OCI-LY7 (cell line): Measurements from ENCODE around the gene UQCRFS1. TPM values are rescaled to one million over a fixed set of nuclear protein-coding genes. Genes with fewer than 3 reads are reported as not detected.

Experiments used
- BruUV-seq: library from RNA; stranded (reverse); fragments of 400-500 nt; replicated peaks from 2 replicates; lab custom pipeline; 2021; lab: Mats Ljungman, UMichigan
- CTCF ChIA-PET: fragments of 300-600 bp; sonication (Branson Sonifier 250); formaldehyde crosslinking; loops from one replicate; lab custom pipeline; 2022; ENCODE audit warnings: antibody characterized with exemption; ENCODE audit not compliant: unreplicated experiment; lab: Charles Lee
- POLR2A ChIA-PET: fragments of 300-600 bp; sonication (Branson Sonifier 250); formaldehyde crosslinking; loops from one replicate; lab custom pipeline; 2022; ENCODE audit warnings: antibody characterized with exemption; lab: Charles Lee
- DNase-seq: peaks from one replicate; pipeline ENCODE4 v3.0.0-alpha.2; 2015; ENCODE audit warnings: low spot score
- H2AFZ ChIP-seq: fragments of 200-600 bp; sonication (generic), shearing (Covaris generic); 2 replicates; pipeline ENCODE4 v1.6.1; 2014; ENCODE audit warnings: mild to moderate bottlenecking, antibody characterized with exemption, low read length, moderate library complexity
- H3K27ac ChIP-seq: fragments of 200-600 bp; sonication (generic); 2 replicates; pipeline ENCODE4 v1.5.1; 2014; ENCODE audit warnings: mixed run types, low read depth, mild to moderate bottlenecking, moderate library complexity, low read length, inconsistent platforms; ENCODE audit not compliant: poor library complexity, severe bottlenecking
- H3K36me3 ChIP-seq: fragments of 200-600 bp; sonication (generic); 2 replicates; pipeline ENCODE4 v1.6.1; 2014; ENCODE audit warnings: mild to moderate bottlenecking, antibody characterized with exemption, low read length, moderate library complexity, mixed read lengths; ENCODE audit not compliant: insufficient read depth
- H3K4me1 ChIP-seq: fragments of 200-600 bp; sonication (generic); 2 replicates; pipeline ENCODE4 v1.5.1; 2014; ENCODE audit warnings: mild to moderate bottlenecking, low read length; ENCODE audit not compliant: insufficient read depth, poor library complexity, severe bottlenecking
- H3K4me2 ChIP-seq: fragments of 200-600 bp; sonication (generic); 2 replicates; pipeline ENCODE4 v1.6.1; 2014; ENCODE audit warnings: mild to moderate bottlenecking, low read length
- H3K4me3 ChIP-seq: fragments of 200-600 bp; sonication (generic); 2 replicates; pipeline ENCODE4 v1.5.1; 2014; ENCODE audit warnings: mild to moderate bottlenecking, low read depth, low read length; ENCODE audit not compliant: poor library complexity, severe bottlenecking
- H3K79me2 ChIP-seq: fragments of 200-600 bp; sonication (generic); 2 replicates; pipeline ENCODE4 v1.6.1; 2016; ENCODE audit warnings: low read depth, mild to moderate bottlenecking, low read length, moderate library complexity, mixed read lengths; ENCODE audit not compliant: insufficient read depth
- H3K9me2 ChIP-seq: fragments of 200-600 bp; sonication (generic); 2 replicates; pipeline ENCODE4 v1.6.1; 2016; ENCODE audit warnings: mild to moderate bottlenecking, low read length, mixed read lengths; ENCODE audit not compliant: insufficient read depth
- H3K9me3 ChIP-seq: fragments of 200-600 bp; sonication (generic); 2 replicates; pipeline ENCODE4 v1.6.1; 2014; ENCODE audit warnings: mild to moderate bottlenecking, mixed run types, low read length, mixed read lengths
- H4K20me1 ChIP-seq: fragments of 200-600 bp; sonication (generic); 2 replicates; pipeline ENCODE4 v1.6.1; 2014; ENCODE audit warnings: mild to moderate bottlenecking, antibody characterized with exemption, low read length, moderate library complexity, mixed read lengths; ENCODE audit not compliant: insufficient read depth
- CTCF ChIP-seq: fragments of 200-600 bp; sonication (generic); conservative IDR thresholded peaks from 2 replicates; pipeline ENCODE4 v1.5.1; 2014; ENCODE audit warnings: mild to moderate bottlenecking, antibody characterized with exemption, low read length, moderate library complexity, mixed read lengths
- EZH2phosphoT487 ChIP-seq: fragments of 200-600 bp; sonication (generic); IDR thresholded peaks from 2 replicates; pipeline ENCODE4 v1.6.1; 2018; ENCODE audit warnings: low read depth, borderline replicate concordance, mild to moderate bottlenecking, mixed run types, antibody characterized with exemption, low read length, moderate library complexity, mixed read lengths
- intact Hi-C: fragments of 100-400 bp; cut with micrococcal nuclease; formaldehyde crosslinking; loops from one replicate; pipeline ENCODE4 v1.10.0; 2022; ENCODE audit not compliant: unreplicated experiment
- total RNA-seq, 2 experiments: library from RNA; depleted of rRNA in 1 of 2; stranded (reverse); fragments of >200 nt in 1 of 2; shearing (Covaris generic) in 1 of 2; gene quantifications; 2 replicates each; pipeline ENCODE4 v1.2.3, GENCODE V29; 2014 to 2022

The UQCRFS1 gene
- total RNA-seq, 2 experiments from 2014 or later: 40.6 to 42.6 TPM

DNA sequence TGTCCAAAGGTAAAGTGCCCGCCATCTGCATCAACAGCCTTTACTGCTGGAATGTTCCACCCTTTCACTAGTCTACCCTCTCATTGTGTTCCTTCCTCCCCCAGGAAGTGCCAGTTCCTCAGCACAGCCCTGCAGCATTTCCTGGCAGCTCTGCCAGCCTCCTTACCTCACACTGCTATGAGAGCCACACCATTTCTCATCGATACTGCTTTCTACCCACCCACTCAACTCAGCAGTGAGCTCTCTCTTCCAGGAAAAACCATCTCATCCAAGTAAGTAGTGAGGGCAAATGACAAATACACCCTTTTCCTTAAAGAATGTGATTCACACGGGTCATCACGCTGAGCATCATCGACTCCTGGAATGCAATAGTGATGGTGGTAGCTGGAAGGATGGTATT lies 19.8 kb downstream of the UQCRFS1 start:
- Histone ChIP-seq H3K36me3 (no peaks in the 10 kb centered on the region), H3K79me2 (no peaks in the 10 kb centered on the region), H3K27ac (no peak overlapping the region), H3K4me3 (no peak overlapping the region), H3K4me1 (no peaks in the 10 kb centered on the region), H4K20me1 (no peaks in the 10 kb centered on the region), H3K9me3 (no peaks in the 10 kb centered on the region), H2AFZ (no peak overlapping the region), H3K9me2 (no peaks in the 10 kb centered on the region), H3K4me2 (no peak overlapping the region)
- no peak for DNase-seq
- TF ChIP-seq EZH2phosphoT487 (no peak), CTCF (no peak)
- BruUV-seq: no TSS peak
- intact Hi-C loops: no loop called here
- CTCF ChIA-PET: no interaction called here
- POLR2A ChIA-PET: interaction anchor here (0.7 kb wide), 1 partner anchor 354 kb away, joined by 3 read pairs; no protein-coding TSS in a partner anchor

- POLR2A ChIA-PET: interaction anchor here (0.5 kb wide), 1 partner anchor 9 kb away, joined by 4 read pairs; no protein-coding TSS in a partner anchor
- Histone ChIP-seq H3K79me2 (no peaks in the 10 kb centered on the region), H3K4me2 (no peak overlapping the region), H3K4me1 (no peaks in the 10 kb centered on the region), H3K36me3 (no peaks in the 10 kb centered on the region), H3K9me3 (no peaks in the 10 kb centered on the region), H3K4me3 (no peak overlapping the region), H3K27ac (no peak overlapping the region), H4K20me1 (no peaks in the 10 kb centered on the region), H3K9me2 (no peaks in the 10 kb centered on the region), H2AFZ (no peak overlapping the region)
- TF ChIP-seq CTCF: no peak
- no peak for TF ChIP-seq EZH2phosphoT487
- no TSS peak for BruUV-seq
- intact Hi-C loops: no loop called here
- CTCF ChIA-PET: no interaction called here
- no peak for DNase-seq
These were observed 21.9 kb downstream of the UQCRFS1 start for GRCh38 chr19:29191005-29191404.

GRCh38 chr19:29189033-29189360 lies 24.0 kb downstream of the UQCRFS1 start:
- Histone ChIP-seq H3K4me1 (no peaks in the 10 kb centered on the region), H3K9me2 (no peaks in the 10 kb centered on the region), H4K20me1 (no peaks in the 10 kb centered on the region), H3K79me2 (no peaks in the 10 kb centered on the region), H3K4me2 (no peak overlapping the region), H3K36me3 (no peaks in the 10 kb centered on the region), H2AFZ (no peak overlapping the region), H3K27ac (no peak overlapping the region), H3K4me3 (no peak overlapping the region), H3K9me3 (no peaks in the 10 kb centered on the region)
- no TSS peak for BruUV-seq
- CTCF ChIA-PET: no interaction called here
- intact Hi-C loops: no loop called here
- TF ChIP-seq EZH2phosphoT487: no peak
- TF ChIP-seq CTCF: no peak
- POLR2A ChIA-PET: no interaction called here
- DNase-seq: no peak
